ENCODE results near the gene MDK. TPM values are rescaled to one million over a fixed set of nuclear protein-coding genes. Genes with fewer than 3 reads are reported as not detected.

The MDK gene
- total RNA-seq, 1 experiment from 2014 or later, result 286 TPM

GRCh38 chr11:46367916-46368267, 13.6 kb upstream of the MDK start (continued):
- no peak for TF ChIP-seq ELF1 (IDR thresholded peaks at IDR 0.05; ENCODE audit: borderline replicate concordance, low read depth)
- no peak for TF ChIP-seq POLR2A (IDR thresholded peaks at IDR 0.05; ENCODE audit: borderline replicate concordance, extremely low read depth, insufficient read depth, insufficient read length)
- TF ChIP-seq RAD21 (IDR thresholded peaks at IDR 0.05; ENCODE audit: low read depth), result no peak
- TF ChIP-seq ATF3 (IDR thresholded peaks at IDR 0.05), result no peak
- no peak for TF ChIP-seq JUND (IDR thresholded peaks at IDR 0.05)
- TF ChIP-seq POLR2AphosphoS5 (IDR thresholded peaks at IDR 0.05; ENCODE audit: low read depth, low read length), result no peak
- no peak for TF ChIP-seq YY1 (IDR thresholded peaks at IDR 0.05; ENCODE audit: extremely low read depth, insufficient replicate concordance, low read depth, low read length)
- no peak for TF ChIP-seq SP1 (IDR thresholded peaks at IDR 0.05; ENCODE audit: low read depth)
- no peak for TF ChIP-seq ZFX (IDR thresholded peaks at IDR 0.05)
- no peak for TF ChIP-seq CEBPB (IDR thresholded peaks at IDR 0.05; ENCODE audit: low read depth)
- no peak for TF ChIP-seq SRF (IDR thresholded peaks at IDR 0.05; ENCODE audit: low read depth)
- no peak for TF ChIP-seq EGR1 (IDR thresholded peaks at IDR 0.05; ENCODE audit: low read depth)
- TF ChIP-seq CBX3 (IDR thresholded peaks at IDR 0.05; ENCODE audit: low read depth), result no peak
- TF ChIP-seq SIN3A (IDR thresholded peaks at IDR 0.05; ENCODE audit: low read depth), result no peak

GRCh38 chr11:46369458-46370152, 11.9 kb upstream of the MDK start:
- Histone ChIP-seq H3K9me3 (ENCODE audit: control insufficient read depth in 1 of 2, insufficient read depth in 1 of 2, low read depth in 1 of 2, low read length in 2 of 2) (no peaks in the 10 kb centered on the region), H3K27me3 (ENCODE audit: insufficient read depth, low read length) (no peaks in the 10 kb centered on the region), H2AFZ (ENCODE audit: low read depth, low read length, poor library complexity, severe bottlenecking) (no peak overlapping the region), H3K4me2 (ENCODE audit: low read length) (peak overlapping the region; percentile 15), H3K4me3 (replicated peaks in 1 of 2; ENCODE audit: low read depth in 1 of 2, low read length in 2 of 2) (no peak overlapping the region), H3K9ac (ENCODE audit: low read length) (peak overlapping the region; percentile 45), H3K9me2 (ENCODE audit: insufficient read depth) (no peaks in the 10 kb centered on the region), H3K36me3 (ENCODE audit: control insufficient read depth in 1 of 2, insufficient read depth in 2 of 2, low read length in 2 of 2) (peaks cover 5 to 12% of the 10 kb centered on the region in 2 experiments; a peak in 3 of 4 replicates), H3K79me2 (ENCODE audit: insufficient read depth, low read length) (peaks cover 4% of the 10 kb centered on the region; the same call in 1 of the 2 replicates), H3K27ac (ENCODE audit: low read depth, low read length) (peak overlapping the region; percentile 37; the same call in 1 of the 2 replicates), H4K20me1 (ENCODE audit: insufficient read depth) (no peaks in the 10 kb centered on the region), H3K4me1 (ENCODE audit: control insufficient read depth in 1 of 2, insufficient read depth in 2 of 2, low read length in 2 of 2) (peaks cover 0 to 22% of the 10 kb centered on the region in 2 experiments; a peak in 2 of 4 replicates)
- RAD21 ChIA-PET (ENCODE audit: low non-redundant PET in 1 of 2, low total read pairs in 2 of 2, uncharacterized antibody in 2 of 2, unreplicated experiment in 2 of 2), result no interaction called here
- CTCF ChIA-PET, result interaction anchor here (1.6 kb wide), 1 partner anchor 17 kb away, joined by 6 read pairs; no protein-coding TSS in a partner anchor
- ATAC-seq, result peak; percentile 90
- intact Hi-C loops (cut with micrococcal nuclease), result loop anchor here (5.0 kb wide), 1 partner anchor 122 kb away; no protein-coding TSS in a partner anchor
- TF ChIP-seq RAD21 (IDR thresholded peaks at IDR 0.05; ENCODE audit: low read depth) (peak; percentile 61), CBX3 (IDR thresholded peaks at IDR 0.05; ENCODE audit: low read depth) (no peak), YY1 (IDR thresholded peaks at IDR 0.05; ENCODE audit: extremely low read depth, insufficient replicate concordance, low read depth, low read length) (no peak), CTCF (IDR thresholded peaks at IDR 0.05 in 2 of 3, conservative IDR thresholded peaks at IDR 0.05 in 1 of 3; ENCODE audit: borderline replicate concordance in 1 of 3, insufficient read depth in 1 of 3, low read depth in 2 of 3, low read length in 2 of 3) (peak; percentile 64 to 97 (median 91)), ZFX (IDR thresholded peaks at IDR 0.05) (no peak; the same call in 1 of the 2 replicates)
- POLR2A ChIA-PET, result no interaction called here
- peak; percentile 48 for DNase-seq (ENCODE audit: low read depth, low spot score)
- BruUV-seq (replicated peaks), result no TSS peak
